Mucosa of descending colon (tissue), 3 donors: ENCODE measurements around the gene MBNL2. TPM values are rescaled to one million over a fixed set of nuclear protein-coding genes. Genes with fewer than 3 reads are reported as not detected.

Experiments
- ATAC-seq: fragments of 200-7000 bp; cut with Tn5 transposase; one replicate; pipeline ENCODE4 v1.9.1; 2020; ENCODE audit warnings: mild to moderate bottlenecking, moderate library complexity
- DNase-seq, 3 donors: peaks; one replicate each; pipeline ENCODE4 v3.0.0-alpha.2; 2020
- H3K36me3 ChIP-seq: fragments of 200-600 bp; one replicate; pipeline ENCODE4 v1.8.0; 2021; ENCODE audit warnings: low read depth, mild to moderate bottlenecking
- H3K4me1 ChIP-seq: fragments of 200-600 bp; one replicate; pipeline ENCODE4 v1.8.0; 2021; ENCODE audit warnings: low read depth, mild to moderate bottlenecking
- H3K4me3 ChIP-seq: fragments of 200-600 bp; one replicate; pipeline ENCODE4 v1.8.0; 2021; ENCODE audit warnings: mild to moderate bottlenecking
- H3K9me3 ChIP-seq: fragments of 200-600 bp; one replicate; pipeline ENCODE4 v1.8.0; 2021; ENCODE audit warnings: mild to moderate bottlenecking
- intact Hi-C, 2 donors: fragments of 100-400 bp; cut with DNase I in 1 of 2; cut with micrococcal nuclease in 1 of 2; formaldehyde crosslinking; loops; one replicate each; pipeline versions ENCODE4 v1.11.0 to v1.11.1; 2022; cut with DNase I, micrococcal nuclease
- total RNA-seq, 3 donors: library from RNA; stranded (reverse); fragmentation: NEBNext Ultra II Directional in 2 of 3; extraction: Animal tissue kit (Norgen Biotek cat#: 25700) in 2 of 3; gene quantifications; one replicate each; pipeline versions ENCODE4 v1.2.1 to v1.2.4, GENCODE V29; 2021 to 2023
- TF ChIP-seq, protein P1 (sequence below): fragments of 200-600 bp; IDR thresholded peaks from one replicate; pipeline ENCODE4 v1.8.0; 2022; ENCODE audit warnings: antibody characterized with exemption, mild to moderate bottlenecking
- donor health status: DM: no; HTN: no; CAD: no; lungs with moderate emphysema.
- donor health status: DM: no; HTN: no; CAD: no.
- donor health status: DM: no; HTN: yes; CAD: no.

The MBNL2 gene
- total RNA-seq, 3 donors from 2014 or later, result 41.0 to 75.1 (median 47.2) TPM

DNA sequence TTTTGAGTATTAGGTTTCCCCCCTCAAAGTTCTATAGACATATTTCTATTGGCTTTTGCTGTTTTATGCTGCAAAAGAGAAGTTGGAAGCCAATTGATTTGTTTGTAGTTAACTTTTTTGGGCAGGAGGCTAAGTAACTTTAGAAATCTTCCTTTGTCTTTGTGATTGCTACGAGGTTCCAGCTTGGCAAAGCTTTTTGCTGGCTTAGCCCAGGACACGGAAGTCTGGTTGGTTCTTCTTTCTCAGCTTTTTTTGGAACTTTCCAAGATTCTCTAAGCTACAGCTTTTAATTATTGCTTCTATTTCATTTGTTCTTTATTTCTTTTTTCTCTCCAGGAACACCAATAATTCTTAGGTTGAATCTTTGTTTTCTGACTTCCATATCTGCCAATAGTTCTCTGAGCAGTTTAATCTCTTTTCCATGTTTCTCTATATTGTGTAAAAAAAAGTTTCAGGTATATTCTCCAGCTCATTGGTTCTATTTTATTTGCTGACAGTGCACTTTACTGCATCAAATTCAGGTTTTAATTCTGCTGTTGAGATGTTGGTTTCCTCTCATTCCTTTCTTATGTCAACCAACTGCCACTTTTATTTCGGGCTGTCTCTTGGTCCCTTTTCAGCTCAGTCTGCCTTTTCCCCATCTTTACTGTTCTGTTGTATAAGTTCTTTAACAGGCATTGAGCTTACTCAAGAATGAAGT, 27.8 kb downstream of the MBNL2 start:
- Histone ChIP-seq H3K36me3 (no peaks in the 10 kb centered on the region), H3K9me3 (no peaks in the 10 kb centered on the region), H3K4me1 (peaks cover 4% of the 10 kb centered on the region), H3K4me3 (no peak overlapping the region)
- TF ChIP-seq, protein P1, sequence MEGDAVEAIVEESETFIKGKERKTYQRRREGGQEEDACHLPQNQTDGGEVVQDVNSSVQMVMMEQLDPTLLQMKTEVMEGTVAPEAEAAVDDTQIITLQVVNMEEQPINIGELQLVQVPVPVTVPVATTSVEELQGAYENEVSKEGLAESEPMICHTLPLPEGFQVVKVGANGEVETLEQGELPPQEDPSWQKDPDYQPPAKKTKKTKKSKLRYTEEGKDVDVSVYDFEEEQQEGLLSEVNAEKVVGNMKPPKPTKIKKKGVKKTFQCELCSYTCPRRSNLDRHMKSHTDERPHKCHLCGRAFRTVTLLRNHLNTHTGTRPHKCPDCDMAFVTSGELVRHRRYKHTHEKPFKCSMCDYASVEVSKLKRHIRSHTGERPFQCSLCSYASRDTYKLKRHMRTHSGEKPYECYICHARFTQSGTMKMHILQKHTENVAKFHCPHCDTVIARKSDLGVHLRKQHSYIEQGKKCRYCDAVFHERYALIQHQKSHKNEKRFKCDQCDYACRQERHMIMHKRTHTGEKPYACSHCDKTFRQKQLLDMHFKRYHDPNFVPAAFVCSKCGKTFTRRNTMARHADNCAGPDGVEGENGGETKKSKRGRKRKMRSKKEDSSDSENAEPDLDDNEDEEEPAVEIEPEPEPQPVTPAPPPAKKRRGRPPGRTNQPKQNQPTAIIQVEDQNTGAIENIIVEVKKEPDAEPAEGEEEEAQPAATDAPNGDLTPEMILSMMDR, result no peak
- ATAC-seq (no peak), DNase-seq (no peak)
- intact Hi-C loops, result no loop called here

DNA sequence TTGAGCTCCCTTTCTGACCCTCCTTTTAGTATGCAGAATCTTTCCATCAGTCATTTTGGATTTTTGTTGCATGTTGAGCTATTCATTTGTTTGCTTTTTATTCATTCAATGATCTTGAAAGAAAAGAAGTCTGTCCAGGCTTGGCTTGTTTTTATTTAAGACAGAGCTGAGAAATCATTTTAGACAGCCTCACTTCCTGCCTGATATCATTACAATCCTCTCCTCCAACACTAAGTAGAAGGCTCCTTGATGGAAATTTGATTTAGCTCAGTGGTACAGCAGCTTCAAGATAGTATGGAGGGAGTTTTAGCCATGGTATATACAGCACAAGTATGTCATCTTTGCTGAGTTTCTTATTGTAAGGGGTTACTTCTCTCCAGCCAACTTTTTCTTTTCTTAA, 28.4 kb downstream of the MBNL2 start:
- intact Hi-C loops, result no loop called here
- no peaks in the 10 kb centered on the region for H3K36me3 ChIP-seq
- H3K4me1 ChIP-seq, result no peaks in the 10 kb centered on the region
- H3K9me3 ChIP-seq, result no peaks in the 10 kb centered on the region
- no peak overlapping the region for H3K4me3 ChIP-seq
- DNase-seq, result no peak
- TF ChIP-seq, protein P1, result no peak
- ATAC-seq, result no peak

DNA sequence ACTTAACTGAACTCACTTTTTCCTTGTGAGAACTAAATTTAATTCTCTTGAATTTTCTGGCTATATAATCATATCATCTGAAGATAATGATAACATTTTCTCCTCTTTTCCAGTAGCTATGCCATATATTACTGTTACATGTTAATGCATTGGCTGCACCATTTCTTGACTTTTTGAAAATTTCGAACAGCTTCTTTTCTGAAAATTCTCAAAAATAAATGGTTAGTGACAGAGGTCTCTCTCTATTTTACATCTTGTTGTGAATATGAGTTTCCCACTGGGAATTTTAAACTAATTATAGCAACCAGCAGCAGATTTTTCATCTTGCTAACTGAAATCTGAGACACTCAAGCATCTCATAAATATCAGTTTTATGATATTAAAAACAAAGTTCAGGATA, 30.6 kb downstream of the MBNL2 start:
- no peak overlapping the region for H3K4me3 ChIP-seq
- ATAC-seq, result no peak
- no peaks in the 10 kb centered on the region for H3K36me3 ChIP-seq
- intact Hi-C loops, result no loop called here
- no peaks in the 10 kb centered on the region for H3K9me3 ChIP-seq
- TF ChIP-seq, protein P1, result no peak
- peaks cover 2% of the 10 kb centered on the region for H3K4me1 ChIP-seq
- no peak for DNase-seq

DNA sequence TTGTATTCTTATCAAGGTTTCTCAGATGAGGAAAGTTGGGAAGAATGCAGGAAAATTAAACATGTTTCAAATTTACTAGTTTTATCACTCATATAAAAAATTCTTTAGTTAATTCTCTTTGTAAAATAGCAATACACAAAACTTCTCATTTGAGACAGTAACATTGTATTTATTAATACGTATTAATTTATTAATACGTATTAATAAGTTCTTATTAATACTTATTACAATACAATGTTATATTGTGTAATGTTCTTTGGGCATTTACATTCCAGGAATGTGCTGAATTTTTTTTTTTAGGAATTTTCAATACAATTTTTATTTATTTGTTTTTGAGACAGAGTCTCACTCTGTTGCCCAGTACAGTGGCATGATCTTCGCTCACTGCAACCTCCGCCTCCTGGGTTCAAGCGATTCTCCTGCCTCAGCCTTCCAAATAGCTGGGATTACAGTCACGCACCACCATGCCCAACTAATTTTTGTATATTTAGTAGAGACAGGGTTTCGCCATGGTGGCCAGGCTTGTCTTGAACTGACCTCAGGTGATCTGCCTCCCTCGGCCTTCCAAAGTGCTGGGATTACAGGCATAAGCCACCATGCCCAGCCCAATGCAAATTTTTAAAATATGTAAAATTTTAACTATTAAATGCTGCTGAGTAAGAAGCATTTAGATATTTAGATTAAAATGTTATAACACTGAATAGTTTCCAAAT, 31.6 kb downstream of the MBNL2 start:
- DNase-seq, result no peak
- Histone ChIP-seq H3K36me3 (no peaks in the 10 kb centered on the region), H3K4me1 (peaks cover 9% of the 10 kb centered on the region), H3K4me3 (no peak overlapping the region), H3K9me3 (no peaks in the 10 kb centered on the region)
- TF ChIP-seq, protein P1, result no peak
- intact Hi-C loops, result no loop called here
- ATAC-seq, result no peak

DNA sequence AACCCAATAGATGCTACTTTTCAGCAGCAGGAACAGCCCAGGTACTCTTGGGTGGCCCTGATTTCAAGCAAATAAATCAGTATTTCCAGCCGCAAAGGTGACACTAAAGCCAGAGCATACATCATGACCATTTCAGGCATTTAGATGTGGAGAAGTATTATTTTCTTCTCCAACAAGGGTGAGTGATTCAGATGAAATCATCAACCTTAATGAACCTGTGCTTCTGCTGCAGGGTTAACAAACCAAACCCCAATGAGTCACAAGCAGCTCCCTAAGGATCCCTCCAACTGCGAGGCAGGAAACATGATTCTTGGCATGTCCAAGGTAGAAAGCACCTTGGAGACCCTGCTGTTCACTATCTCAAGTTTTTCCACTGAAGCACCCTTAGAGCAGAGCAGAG, 32.7 kb downstream of the MBNL2 start:
- H3K36me3 ChIP-seq, result no peaks in the 10 kb centered on the region
- peaks cover 9% of the 10 kb centered on the region for H3K4me1 ChIP-seq
- DNase-seq, result no peak
- H3K4me3 ChIP-seq, result no peak overlapping the region
- no peak for ATAC-seq
- no peaks in the 10 kb centered on the region for H3K9me3 ChIP-seq
- intact Hi-C loops, result no loop called here
- TF ChIP-seq, protein P1, result no peak
